Tibial artery (tissue), 4 donors: ENCODE results near the gene KIF1A.

Source experiments
- DNase-seq, 2 donors: peaks; one replicate each; pipeline ENCODE4 v3.0.0-alpha.2; 2019
- H3K27ac ChIP-seq, 2 donors: fragments of 200-600 bp; sonication (generic) in 1 of 2; 1 replicate in 1 of 2; 2 replicates in 1 of 2; pipeline ENCODE4 v1.5.1; 2018 to 2019; ENCODE audit warnings: mild to moderate bottlenecking in 1 of 2
- H3K27me3 ChIP-seq, 2 donors: fragments of 200-600 bp; sonication (generic) in 1 of 2; one replicate each; pipeline versions ENCODE4 v1.5.1 to v1.6.0; 2016 to 2019
- H3K36me3 ChIP-seq, 3 donors: fragments of 200-600 bp; sonication (generic) in 2 of 3; one replicate each; pipeline ENCODE4 v1.5.1; 2016 to 2019; ENCODE audit warnings: mild to moderate bottlenecking in 2 of 3
- H3K4me1 ChIP-seq, 4 donors: fragments of 200-600 bp; sonication (generic) in 2 of 4; 1 replicate in 3 of 4; 2 replicates in 1 of 4; pipeline ENCODE4 v1.5.1; 2016 to 2019
- H3K4me3 ChIP-seq, 2 donors: fragments of 200-600 bp; sonication (generic) in 1 of 2; 1 replicate in 1 of 2; 2 replicates in 1 of 2; pipeline ENCODE4 v1.5.1; 2018 to 2019; ENCODE audit warnings: mild to moderate bottlenecking in 2 of 2
- H3K9me3 ChIP-seq, 3 donors: fragments of 200-600 bp; sonication (generic) in 1 of 3; one replicate each; pipeline ENCODE4 v1.5.1; 2016 to 2019
- intact Hi-C: fragments of 100-400 bp; cut with DNase I; formaldehyde crosslinking; loops from one replicate; pipeline ENCODE4 v1.15.0; 2023; ENCODE audit warnings: low total_unique reads
- TF ChIP-seq, protein P1 (sequence below), 2 experiments: fragments of 200-600 bp in 1 of 2; fragments of 450-650 bp in 1 of 2; IDR thresholded peaks; one replicate each; pipeline ENCODE4 v1.5.1; 2017 to 2019; ENCODE audit warnings: antibody characterized with exemption in 2 of 2, mild to moderate bottlenecking in 1 of 2, moderate library complexity in 1 of 2

Gene KIF1A

DNA sequence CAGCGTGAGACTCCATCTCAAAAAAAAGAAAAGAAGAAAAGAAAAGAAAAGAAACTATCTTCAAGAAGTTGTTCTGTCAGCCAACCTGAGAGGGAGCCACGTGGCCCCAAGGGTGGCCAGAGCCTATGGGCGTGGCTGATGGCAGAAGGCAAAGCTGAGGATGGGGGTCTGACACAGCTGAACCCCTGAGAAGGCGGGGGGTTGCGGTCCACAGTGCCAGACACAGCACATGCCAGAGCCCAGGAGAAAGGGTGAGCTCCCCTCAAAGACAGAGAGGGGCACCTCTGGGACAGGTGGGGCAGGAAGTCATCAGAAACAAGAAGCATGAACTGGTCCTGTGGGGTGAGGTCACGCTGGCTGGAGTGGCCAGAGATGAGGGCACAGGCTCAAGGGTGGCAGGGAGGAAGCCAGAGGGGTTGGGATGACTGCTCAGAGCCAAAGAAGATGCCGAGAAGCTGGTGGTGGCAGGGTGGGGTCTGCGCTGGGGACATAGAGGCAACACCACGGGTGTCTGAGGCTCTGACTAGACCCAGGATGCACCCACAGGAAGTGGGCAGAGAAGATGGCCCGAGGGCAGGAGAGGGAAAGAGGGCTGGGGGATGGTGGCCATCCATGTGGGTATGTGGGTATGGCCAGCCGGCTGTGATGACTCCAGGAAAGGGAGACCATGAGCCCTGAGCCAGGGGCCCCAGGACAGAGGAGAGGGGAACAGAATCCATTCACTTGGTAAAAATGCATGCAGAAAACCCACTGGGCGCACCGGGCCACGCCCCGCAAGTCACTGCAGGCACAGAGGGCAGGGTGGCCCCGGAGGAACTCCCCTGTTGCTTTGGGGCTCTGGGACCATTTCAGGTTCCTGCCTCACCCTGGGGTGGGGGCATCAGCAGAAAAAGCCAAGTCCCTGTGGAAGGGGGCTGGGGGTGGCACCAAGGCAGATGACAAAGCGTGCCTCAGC lies 8.4 kb downstream of the KIF1A start:
- Histone ChIP-seq H3K9me3 (peaks cover 0 to 3% (median 1%) of the 10 kb centered on the region in 3 donors), H3K36me3 (no peaks in the 10 kb centered on the region), H3K4me1 (no peaks in the 10 kb centered on the region), H3K27ac (no peak overlapping the region), H3K4me3 (no peak overlapping the region), H3K27me3 (peaks cover 0 to 8% of the 10 kb centered on the region in 2 donors)
- peak; percentile 12 to 45 for DNase-seq
- intact Hi-C loops: no loop called here
- TF ChIP-seq, protein P1, sequence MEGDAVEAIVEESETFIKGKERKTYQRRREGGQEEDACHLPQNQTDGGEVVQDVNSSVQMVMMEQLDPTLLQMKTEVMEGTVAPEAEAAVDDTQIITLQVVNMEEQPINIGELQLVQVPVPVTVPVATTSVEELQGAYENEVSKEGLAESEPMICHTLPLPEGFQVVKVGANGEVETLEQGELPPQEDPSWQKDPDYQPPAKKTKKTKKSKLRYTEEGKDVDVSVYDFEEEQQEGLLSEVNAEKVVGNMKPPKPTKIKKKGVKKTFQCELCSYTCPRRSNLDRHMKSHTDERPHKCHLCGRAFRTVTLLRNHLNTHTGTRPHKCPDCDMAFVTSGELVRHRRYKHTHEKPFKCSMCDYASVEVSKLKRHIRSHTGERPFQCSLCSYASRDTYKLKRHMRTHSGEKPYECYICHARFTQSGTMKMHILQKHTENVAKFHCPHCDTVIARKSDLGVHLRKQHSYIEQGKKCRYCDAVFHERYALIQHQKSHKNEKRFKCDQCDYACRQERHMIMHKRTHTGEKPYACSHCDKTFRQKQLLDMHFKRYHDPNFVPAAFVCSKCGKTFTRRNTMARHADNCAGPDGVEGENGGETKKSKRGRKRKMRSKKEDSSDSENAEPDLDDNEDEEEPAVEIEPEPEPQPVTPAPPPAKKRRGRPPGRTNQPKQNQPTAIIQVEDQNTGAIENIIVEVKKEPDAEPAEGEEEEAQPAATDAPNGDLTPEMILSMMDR (IDR thresholded peaks at IDR 0.05): no peak

DNA sequence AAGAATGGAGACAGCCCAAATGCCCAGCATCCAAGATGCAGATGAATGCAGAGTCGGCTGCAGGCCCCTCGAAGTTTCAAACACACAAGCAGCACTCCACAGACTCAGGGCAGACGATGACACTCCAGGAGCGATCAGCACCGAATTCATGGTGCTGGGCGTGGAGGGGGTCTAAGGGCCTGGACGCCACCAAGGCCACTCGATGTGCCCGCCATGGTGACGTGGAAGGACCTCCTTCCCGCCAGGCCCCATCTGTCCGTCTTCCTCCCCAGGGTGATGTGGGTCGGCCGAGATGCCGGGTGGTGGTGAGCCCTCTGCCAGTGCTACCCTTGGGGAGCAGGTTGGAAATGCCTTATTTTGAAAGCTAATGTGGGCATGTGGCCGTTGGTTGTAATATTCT lies 9.4 kb downstream of the KIF1A start:
- H3K4me3 ChIP-seq: no peak overlapping the region
- H3K4me1 ChIP-seq: no peaks in the 10 kb centered on the region
- peaks cover 0 to 9% (median 3%) of the 10 kb centered on the region in 3 donors for H3K9me3 ChIP-seq
- H3K36me3 ChIP-seq: no peaks in the 10 kb centered on the region
- intact Hi-C loops: no loop called here
- peak; percentile 5 to 57 for DNase-seq
- TF ChIP-seq, protein P1 (IDR thresholded peaks at IDR 0.05): no peak
- H3K27me3 ChIP-seq: no peaks in the 10 kb centered on the region
- no peak overlapping the region for H3K27ac ChIP-seq

DNA sequence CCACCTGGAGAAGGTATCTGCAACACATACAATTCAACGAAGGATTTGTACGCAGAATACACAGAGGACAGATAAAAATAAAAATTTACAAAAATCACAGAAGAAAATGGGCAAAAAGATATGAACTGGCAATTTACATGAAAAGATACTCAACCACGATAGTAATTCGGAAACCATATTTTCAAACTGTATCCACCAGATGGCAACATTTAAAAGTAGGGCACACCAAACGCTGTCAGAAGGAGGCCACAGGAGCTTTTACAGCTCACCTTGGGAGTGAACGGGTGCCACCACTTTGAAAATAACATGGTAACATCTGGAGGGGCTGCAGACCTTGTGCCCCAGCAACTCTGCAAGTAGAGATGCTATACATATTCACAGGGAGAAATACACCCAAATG lies 9.8 kb downstream of the KIF1A start:
- Histone ChIP-seq H3K27me3 (no peaks in the 10 kb centered on the region), H3K36me3 (no peaks in the 10 kb centered on the region), H3K9me3 (peaks cover 0 to 9% (median 3%) of the 10 kb centered on the region in 3 donors), H3K4me3 (no peak overlapping the region), H3K27ac (no peak overlapping the region), H3K4me1 (no peaks in the 10 kb centered on the region)
- intact Hi-C loops: no loop called here
- TF ChIP-seq, protein P1 (IDR thresholded peaks at IDR 0.05): no peak
- no peak for DNase-seq

DNA sequence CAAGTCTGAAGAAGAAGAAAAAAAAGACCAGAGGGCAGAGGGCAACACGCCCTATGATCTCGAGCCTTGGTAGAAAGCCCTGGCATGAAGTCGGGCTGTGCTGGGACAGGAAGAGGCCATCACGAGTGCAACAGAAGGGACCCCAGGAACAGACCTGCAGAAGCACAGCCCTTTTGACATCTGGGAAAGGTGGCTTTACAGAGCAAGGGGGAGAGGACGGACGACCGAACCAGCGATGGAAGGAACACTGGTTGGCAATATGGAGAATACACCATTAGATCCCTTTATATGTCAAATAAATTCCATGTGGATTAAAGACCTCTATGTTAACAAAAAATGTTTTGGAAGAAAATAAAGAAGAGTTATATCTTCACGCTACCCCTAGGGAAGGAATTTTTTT lies 10.7 kb downstream of the KIF1A start:
- intact Hi-C loops: no loop called here
- TF ChIP-seq, protein P1 (IDR thresholded peaks at IDR 0.05): no peak
- DNase-seq: no peak

DNA sequence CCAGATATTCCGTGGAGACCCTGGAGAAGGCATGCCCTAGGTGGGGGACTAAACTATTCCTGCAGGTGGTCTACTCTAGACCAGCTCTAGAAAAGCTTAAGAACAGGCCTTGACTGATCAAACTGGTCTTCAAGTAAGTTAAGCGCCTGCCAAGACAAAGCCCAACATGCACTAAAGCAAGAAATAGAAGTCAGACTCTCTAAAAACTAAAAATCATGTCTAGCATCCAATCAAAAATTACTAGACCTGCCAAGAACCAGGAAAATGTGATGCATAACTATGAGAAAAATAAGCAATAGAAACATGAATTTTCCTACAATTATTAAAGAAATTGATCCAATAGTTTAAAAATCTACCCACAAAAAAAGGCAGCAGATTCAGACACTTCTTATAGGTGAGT lies 13.6 kb downstream of the KIF1A start:
- TF ChIP-seq, protein P1 (IDR thresholded peaks at IDR 0.05): no peak
- H3K4me3 ChIP-seq: no peak overlapping the region
- no peak overlapping the region for H3K27ac ChIP-seq
- DNase-seq: no peak
- peaks cover 0 to 9% (median 3%) of the 10 kb centered on the region in 3 donors for H3K9me3 ChIP-seq
- H3K36me3 ChIP-seq: no peaks in the 10 kb centered on the region
- peaks cover 0 to 3% of the 10 kb centered on the region in 2 donors for H3K27me3 ChIP-seq
- no peaks in the 10 kb centered on the region for H3K4me1 ChIP-seq
- intact Hi-C loops: no loop called here

More for the DNA sequence above, 10.7 kb downstream of the KIF1A start:
- no peak overlapping the region for H3K4me3 ChIP-seq
- H3K4me1 ChIP-seq: no peaks in the 10 kb centered on the region
- no peak overlapping the region for H3K27ac ChIP-seq
- H3K36me3 ChIP-seq: no peaks in the 10 kb centered on the region
- H3K27me3 ChIP-seq: no peaks in the 10 kb centered on the region
- peaks cover 0 to 9% (median 0%) of the 10 kb centered on the region in 3 donors for H3K9me3 ChIP-seq
